Hepatocyte (in vitro differentiated cells): ENCODE results near the gene MAOB.

ENCODE experiments used
- EZH2 ChIP-seq: fragments of 200-600 bp; sonication (generic); IDR thresholded peaks from 2 replicates; pipeline ENCODE4 v1.6.1; 2016; ENCODE audit warnings: antibody characterized with exemption, mild to moderate bottlenecking, borderline replicate concordance
- EZH2phosphoT487 ChIP-seq: fragments of 200-600 bp; sonication (generic); IDR thresholded peaks from one replicate; pipeline ENCODE4 v1.6.1; 2018; ENCODE audit warnings: antibody characterized with exemption, mild to moderate bottlenecking, low read depth, moderate library complexity; ENCODE audit not compliant: unreplicated experiment, severe bottlenecking
- TF ChIP-seq, protein P1 (sequence below): fragments of 200-600 bp; sonication (generic); IDR thresholded peaks from 2 replicates; pipeline ENCODE4 v1.5.1; 2016; ENCODE audit warnings: antibody characterized with exemption, mild to moderate bottlenecking; ENCODE audit not compliant: poor library complexity

DNA sequence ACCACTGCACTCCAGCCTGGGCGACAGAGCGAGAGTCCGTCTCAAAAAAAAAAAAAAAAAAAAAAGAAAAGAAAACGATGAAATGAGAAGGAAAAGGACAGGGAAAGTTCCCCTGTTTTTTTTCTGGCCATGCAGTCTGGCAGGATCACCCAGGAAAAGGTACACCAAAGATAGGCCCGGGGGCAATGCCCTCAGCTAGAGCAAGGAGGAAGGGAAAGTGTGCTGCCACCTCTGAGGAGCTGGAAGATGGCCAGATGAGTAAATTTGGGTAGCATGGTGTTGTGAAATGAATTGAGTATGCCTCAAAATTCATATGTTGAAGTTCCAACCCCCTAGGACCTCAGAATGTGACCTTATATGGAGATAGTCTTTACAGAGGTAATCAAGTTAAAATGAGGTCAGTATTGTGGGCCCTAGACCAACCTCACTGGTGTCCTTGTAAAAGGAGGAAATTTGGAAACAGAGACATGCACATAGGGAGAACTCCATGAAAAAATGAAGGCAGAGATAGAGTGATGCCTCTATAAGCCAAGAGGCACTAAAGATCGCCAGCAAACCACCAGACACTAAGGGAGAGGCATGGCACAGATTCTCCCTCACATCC, 28.9 kb downstream of the MAOB start:
- TF ChIP-seq, protein P1, sequence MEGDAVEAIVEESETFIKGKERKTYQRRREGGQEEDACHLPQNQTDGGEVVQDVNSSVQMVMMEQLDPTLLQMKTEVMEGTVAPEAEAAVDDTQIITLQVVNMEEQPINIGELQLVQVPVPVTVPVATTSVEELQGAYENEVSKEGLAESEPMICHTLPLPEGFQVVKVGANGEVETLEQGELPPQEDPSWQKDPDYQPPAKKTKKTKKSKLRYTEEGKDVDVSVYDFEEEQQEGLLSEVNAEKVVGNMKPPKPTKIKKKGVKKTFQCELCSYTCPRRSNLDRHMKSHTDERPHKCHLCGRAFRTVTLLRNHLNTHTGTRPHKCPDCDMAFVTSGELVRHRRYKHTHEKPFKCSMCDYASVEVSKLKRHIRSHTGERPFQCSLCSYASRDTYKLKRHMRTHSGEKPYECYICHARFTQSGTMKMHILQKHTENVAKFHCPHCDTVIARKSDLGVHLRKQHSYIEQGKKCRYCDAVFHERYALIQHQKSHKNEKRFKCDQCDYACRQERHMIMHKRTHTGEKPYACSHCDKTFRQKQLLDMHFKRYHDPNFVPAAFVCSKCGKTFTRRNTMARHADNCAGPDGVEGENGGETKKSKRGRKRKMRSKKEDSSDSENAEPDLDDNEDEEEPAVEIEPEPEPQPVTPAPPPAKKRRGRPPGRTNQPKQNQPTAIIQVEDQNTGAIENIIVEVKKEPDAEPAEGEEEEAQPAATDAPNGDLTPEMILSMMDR = no peak
- TF ChIP-seq EZH2phosphoT487 = no peak
- no peak for TF ChIP-seq EZH2
